ENCODE measurements around the gene DOC2B. TPM values are rescaled to one million over a fixed set of nuclear protein-coding genes. Genes with fewer than 3 reads are reported as not detected.

Gene DOC2B
- total RNA-seq, 1 experiment from 2014 or later: 15.2 TPM

GRCh38 chr17:158379-158778 lies 23.1 kb downstream of the DOC2B start:
- CTCF ChIA-PET: no interaction called here
- Histone ChIP-seq H4K20me1 (ENCODE audit: insufficient read depth) (no peaks in the 10 kb centered on the region), H3K27me3 (ENCODE audit: insufficient read depth, low read length) (no peaks in the 10 kb centered on the region), H3K4me1 (ENCODE audit: control insufficient read depth in 1 of 2, insufficient read depth in 2 of 2, low read length in 2 of 2) (no peaks in the 10 kb centered on the region), H3K9ac (ENCODE audit: low read length) (no peak overlapping the region), H3K79me2 (ENCODE audit: insufficient read depth, low read length) (no peaks in the 10 kb centered on the region), H3K4me2 (ENCODE audit: low read length) (no peak overlapping the region), H3K27ac (ENCODE audit: low read depth, low read length) (no peak overlapping the region), H3K9me3 (ENCODE audit: control insufficient read depth in 1 of 2, insufficient read depth in 1 of 2, low read depth in 1 of 2, low read length in 2 of 2) (no peaks in the 10 kb centered on the region), H3K9me2 (ENCODE audit: insufficient read depth) (no peaks in the 10 kb centered on the region), H3K4me3 (replicated peaks in 1 of 2; ENCODE audit: low read depth in 1 of 2, low read length in 2 of 2) (no peak overlapping the region), H2AFZ (ENCODE audit: low read depth, low read length, poor library complexity, severe bottlenecking) (no peak overlapping the region), H3K36me3 (ENCODE audit: control insufficient read depth in 1 of 2, insufficient read depth in 2 of 2, low read length in 2 of 2) (peaks cover 0 to 2% of the 10 kb centered on the region in 2 experiments; a peak in 1 of 4 replicates)
- TF ChIP-seq, protein P1, sequence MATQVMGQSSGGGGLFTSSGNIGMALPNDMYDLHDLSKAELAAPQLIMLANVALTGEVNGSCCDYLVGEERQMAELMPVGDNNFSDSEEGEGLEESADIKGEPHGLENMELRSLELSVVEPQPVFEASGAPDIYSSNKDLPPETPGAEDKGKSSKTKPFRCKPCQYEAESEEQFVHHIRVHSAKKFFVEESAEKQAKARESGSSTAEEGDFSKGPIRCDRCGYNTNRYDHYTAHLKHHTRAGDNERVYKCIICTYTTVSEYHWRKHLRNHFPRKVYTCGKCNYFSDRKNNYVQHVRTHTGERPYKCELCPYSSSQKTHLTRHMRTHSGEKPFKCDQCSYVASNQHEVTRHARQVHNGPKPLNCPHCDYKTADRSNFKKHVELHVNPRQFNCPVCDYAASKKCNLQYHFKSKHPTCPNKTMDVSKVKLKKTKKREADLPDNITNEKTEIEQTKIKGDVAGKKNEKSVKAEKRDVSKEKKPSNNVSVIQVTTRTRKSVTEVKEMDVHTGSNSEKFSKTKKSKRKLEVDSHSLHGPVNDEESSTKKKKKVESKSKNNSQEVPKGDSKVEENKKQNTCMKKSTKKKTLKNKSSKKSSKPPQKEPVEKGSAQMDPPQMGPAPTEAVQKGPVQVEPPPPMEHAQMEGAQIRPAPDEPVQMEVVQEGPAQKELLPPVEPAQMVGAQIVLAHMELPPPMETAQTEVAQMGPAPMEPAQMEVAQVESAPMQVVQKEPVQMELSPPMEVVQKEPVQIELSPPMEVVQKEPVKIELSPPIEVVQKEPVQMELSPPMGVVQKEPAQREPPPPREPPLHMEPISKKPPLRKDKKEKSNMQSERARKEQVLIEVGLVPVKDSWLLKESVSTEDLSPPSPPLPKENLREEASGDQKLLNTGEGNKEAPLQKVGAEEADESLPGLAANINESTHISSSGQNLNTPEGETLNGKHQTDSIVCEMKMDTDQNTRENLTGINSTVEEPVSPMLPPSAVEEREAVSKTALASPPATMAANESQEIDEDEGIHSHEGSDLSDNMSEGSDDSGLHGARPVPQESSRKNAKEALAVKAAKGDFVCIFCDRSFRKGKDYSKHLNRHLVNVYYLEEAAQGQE (IDR thresholded peaks at IDR 0.05; ENCODE audit: low read depth): no peak
- TF ChIP-seq SIN3A (IDR thresholded peaks at IDR 0.05; ENCODE audit: low read depth) (no peak), ZBTB33 (IDR thresholded peaks at IDR 0.05; ENCODE audit: extremely low read depth, insufficient replicate concordance, low read length) (no peak), EGR1 (IDR thresholded peaks at IDR 0.05; ENCODE audit: low read depth) (no peak), CEBPB (IDR thresholded peaks at IDR 0.05; ENCODE audit: low read depth) (no peak), CBX3 (IDR thresholded peaks at IDR 0.05; ENCODE audit: low read depth) (no peak), YY1 (IDR thresholded peaks at IDR 0.05; ENCODE audit: extremely low read depth, insufficient replicate concordance, low read depth, low read length) (no peak), ATF3 (IDR thresholded peaks at IDR 0.05) (no peak), SP1 (IDR thresholded peaks at IDR 0.05; ENCODE audit: low read depth) (no peak), ELF1 (IDR thresholded peaks at IDR 0.05; ENCODE audit: borderline replicate concordance, low read depth) (no peak), JUND (IDR thresholded peaks at IDR 0.05) (no peak), RAD21 (IDR thresholded peaks at IDR 0.05; ENCODE audit: low read depth) (no peak), ZFX (IDR thresholded peaks at IDR 0.05) (no peak), POLR2AphosphoS5 (IDR thresholded peaks at IDR 0.05; ENCODE audit: low read depth, low read length) (no peak), POLR2A (IDR thresholded peaks at IDR 0.05; ENCODE audit: borderline replicate concordance, extremely low read depth, insufficient read depth, insufficient read length) (no peak), SRF (IDR thresholded peaks at IDR 0.05; ENCODE audit: low read depth) (no peak), ZNF274 (IDR thresholded peaks at IDR 0.05; ENCODE audit: low read depth, low read length) (no peak)
- TF ChIP-seq, protein P2, sequence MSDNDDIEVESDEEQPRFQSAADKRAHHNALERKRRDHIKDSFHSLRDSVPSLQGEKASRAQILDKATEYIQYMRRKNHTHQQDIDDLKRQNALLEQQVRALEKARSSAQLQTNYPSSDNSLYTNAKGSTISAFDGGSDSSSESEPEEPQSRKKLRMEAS (IDR thresholded peaks at IDR 0.05): no peak
- RAD21 ChIA-PET (ENCODE audit: low non-redundant PET in 1 of 2, low total read pairs in 2 of 2, uncharacterized antibody in 2 of 2, unreplicated experiment in 2 of 2): no interaction called here
- no peak for ATAC-seq
- BruUV-seq (replicated peaks): no TSS peak
- no peak for DNase-seq (ENCODE audit: low read depth, low spot score)
- intact Hi-C loops (cut with micrococcal nuclease): no loop called here
- POLR2A ChIA-PET: no interaction called here

Data from HCT116 (cell line).